Vagina (tissue), 2 donors: ENCODE results near the gene DKC1. TPM values are rescaled to one million over a fixed set of nuclear protein-coding genes. Genes with fewer than 3 reads are reported as not detected.

Experiments used
- DNase-seq, 2 donors: peaks; one replicate each; pipeline ENCODE4 v3.0.0-alpha.2; 2017; ENCODE audit errors: extremely low spot score in 2 of 2
- H3K27ac ChIP-seq: fragments of 200-600 bp; sonication (generic); one replicate; pipeline ENCODE4 v1.5.1; 2019
- H3K27me3 ChIP-seq: fragments of 200-600 bp; sonication (generic); one replicate; pipeline ENCODE4 v1.5.1; 2019
- H3K36me3 ChIP-seq, 2 donors: fragments of 200-600 bp; sonication (generic); one replicate each; pipeline ENCODE4 v1.5.1; 2017 to 2019
- H3K4me1 ChIP-seq: fragments of 200-600 bp; sonication (generic); one replicate; pipeline ENCODE4 v1.5.1; 2019
- H3K4me3 ChIP-seq, 2 donors: fragments of 200-600 bp; sonication (generic); 1 replicate in 1 of 2; 2 replicates in 1 of 2; pipeline ENCODE4 v1.5.1; 2016 to 2019
- H3K9me3 ChIP-seq: fragments of 200-600 bp; sonication (generic); one replicate; pipeline ENCODE4 v1.5.1; 2019
- CTCF ChIP-seq, 3 experiments: fragments of 450-650 bp in 2 of 3; fragments of 200-600 bp in 1 of 3; sonication (generic) in 1 of 3; IDR thresholded peaks; one replicate each; pipeline ENCODE4 v1.5.1; 2017 to 2019; ENCODE audit warnings: antibody characterized with exemption in 3 of 3, mild to moderate bottlenecking in 2 of 3, moderate library complexity in 2 of 3
- POLR2A ChIP-seq, 2 donors: fragments of 450-650 bp; IDR thresholded peaks; one replicate each; pipeline ENCODE4 v1.6.1; 2017; ENCODE audit warnings: antibody characterized with exemption in 2 of 2, mild to moderate bottlenecking in 2 of 2, moderate library complexity in 2 of 2
- POLR2AphosphoS5 ChIP-seq, 2 donors: sonication (generic); formaldehyde crosslinking; IDR thresholded peaks; one replicate each; pipeline ENCODE4 v1.9.0; 2017; ENCODE audit warnings: antibody characterized with exemption in 2 of 2, mild to moderate bottlenecking in 2 of 2, low read depth in 1 of 2; ENCODE audit not compliant: insufficient read depth in 1 of 2
- intact Hi-C: fragments of 100-400 bp; cut with DNase I; formaldehyde crosslinking; loops from one replicate; pipeline ENCODE4 v1.15.1; 2023
- total RNA-seq: library from RNA; depleted of rRNA; stranded (reverse); fragments of >200 nt; gene quantifications from one replicate; pipeline ENCODE4 v1.2.3, GENCODE V29; 2016

Gene DKC1
- total RNA-seq, 1 donor from 2014 or later: 22.8 TPM

- no peaks in the 10 kb centered on the region for H3K36me3 ChIP-seq
- intact Hi-C loops: no loop called here
- no peaks in the 10 kb centered on the region for H3K9me3 ChIP-seq
- H3K4me1 ChIP-seq: no peaks in the 10 kb centered on the region
- TF ChIP-seq POLR2AphosphoS5 (IDR thresholded peaks at IDR 0.05; ENCODE audit: insufficient read depth in 1 of 2, low read depth in 1 of 2) (no peak), POLR2A (IDR thresholded peaks at IDR 0.05) (no peak), CTCF (IDR thresholded peaks at IDR 0.05) (no peak)
- no peak for DNase-seq
- H3K27me3 ChIP-seq: no peaks in the 10 kb centered on the region
- no peak overlapping the region for H3K4me3 ChIP-seq
- H3K27ac ChIP-seq: no peak overlapping the region
These were observed 29.3 kb downstream of the DKC1 start for GRCh38 chrX:154791939-154792338.

GRCh38 chrX:154793084-154793795 is 30.6 kb downstream of the DKC1 start:
- Histone ChIP-seq H3K27me3 (no peaks in the 10 kb centered on the region), H3K9me3 (no peaks in the 10 kb centered on the region), H3K4me3 (no peak overlapping the region), H3K4me1 (no peaks in the 10 kb centered on the region), H3K36me3 (no peaks in the 10 kb centered on the region), H3K27ac (no peak overlapping the region)
- intact Hi-C loops: no loop called here
- TF ChIP-seq POLR2A (IDR thresholded peaks at IDR 0.05) (no peak), POLR2AphosphoS5 (IDR thresholded peaks at IDR 0.05; ENCODE audit: insufficient read depth in 1 of 2, low read depth in 1 of 2) (no peak), CTCF (IDR thresholded peaks at IDR 0.05) (no peak)
- no peak for DNase-seq

GRCh38 chrX:154795016-154795415 is 32.4 kb downstream of the DKC1 start:
- Histone ChIP-seq H3K36me3 (no peaks in the 10 kb centered on the region), H3K9me3 (no peaks in the 10 kb centered on the region), H3K27me3 (no peaks in the 10 kb centered on the region), H3K4me3 (no peak overlapping the region), H3K27ac (no peak overlapping the region), H3K4me1 (no peaks in the 10 kb centered on the region)
- no peak for DNase-seq
- no peak for TF ChIP-seq POLR2AphosphoS5 (IDR thresholded peaks at IDR 0.05; ENCODE audit: insufficient read depth in 1 of 2, low read depth in 1 of 2)
- no peak for TF ChIP-seq POLR2A (IDR thresholded peaks at IDR 0.05)
- TF ChIP-seq CTCF (IDR thresholded peaks at IDR 0.05): no peak
- intact Hi-C loops: no loop called here

- Histone ChIP-seq H3K9me3 (no peaks in the 10 kb centered on the region), H3K27ac (no peak overlapping the region), H3K4me1 (no peaks in the 10 kb centered on the region), H3K4me3 (no peak overlapping the region), H3K36me3 (no peaks in the 10 kb centered on the region), H3K27me3 (no peaks in the 10 kb centered on the region)
- DNase-seq: no peak
- intact Hi-C loops: no loop called here
- TF ChIP-seq CTCF (IDR thresholded peaks at IDR 0.05) (no peak), POLR2A (IDR thresholded peaks at IDR 0.05) (no peak), POLR2AphosphoS5 (IDR thresholded peaks at IDR 0.05; ENCODE audit: insufficient read depth in 1 of 2, low read depth in 1 of 2) (no peak)
These were observed 34.3 kb downstream of the DKC1 start for GRCh38 chrX:154797006-154797405.

GRCh38 chrX:154799556-154800348 is 37.1 kb downstream of the DKC1 start:
- intact Hi-C loops: no loop called here
- H3K9me3 ChIP-seq: no peaks in the 10 kb centered on the region
- H3K27ac ChIP-seq: no peak overlapping the region

More at GRCh38 chrX:154799556-154800348, 37.1 kb downstream of the DKC1 start:
- DNase-seq: no peak
- Histone ChIP-seq H3K4me1 (peaks cover 8% of the 10 kb centered on the region), H3K27me3 (no peaks in the 10 kb centered on the region), H3K4me3 (no peak overlapping the region), H3K36me3 (no peaks in the 10 kb centered on the region)
- TF ChIP-seq POLR2A (IDR thresholded peaks at IDR 0.05) (no peak), CTCF (IDR thresholded peaks at IDR 0.05) (no peak), POLR2AphosphoS5 (IDR thresholded peaks at IDR 0.05; ENCODE audit: insufficient read depth in 1 of 2, low read depth in 1 of 2) (no peak)
